GM10847 (cell line): ENCODE results near the gene SV2B.

Experiments used
- POLR2A ChIP-seq: IDR thresholded peaks from 2 replicates; pipeline ENCODE4 v1.6.1; 2011; ENCODE audit not compliant: insufficient read length; ENCODE audit errors: extremely low read depth

Gene SV2B

GRCh38 chr15:91192285-91192684 lies 92.2 kb downstream of the SV2B start:
- no peak for TF ChIP-seq POLR2A

DNA sequence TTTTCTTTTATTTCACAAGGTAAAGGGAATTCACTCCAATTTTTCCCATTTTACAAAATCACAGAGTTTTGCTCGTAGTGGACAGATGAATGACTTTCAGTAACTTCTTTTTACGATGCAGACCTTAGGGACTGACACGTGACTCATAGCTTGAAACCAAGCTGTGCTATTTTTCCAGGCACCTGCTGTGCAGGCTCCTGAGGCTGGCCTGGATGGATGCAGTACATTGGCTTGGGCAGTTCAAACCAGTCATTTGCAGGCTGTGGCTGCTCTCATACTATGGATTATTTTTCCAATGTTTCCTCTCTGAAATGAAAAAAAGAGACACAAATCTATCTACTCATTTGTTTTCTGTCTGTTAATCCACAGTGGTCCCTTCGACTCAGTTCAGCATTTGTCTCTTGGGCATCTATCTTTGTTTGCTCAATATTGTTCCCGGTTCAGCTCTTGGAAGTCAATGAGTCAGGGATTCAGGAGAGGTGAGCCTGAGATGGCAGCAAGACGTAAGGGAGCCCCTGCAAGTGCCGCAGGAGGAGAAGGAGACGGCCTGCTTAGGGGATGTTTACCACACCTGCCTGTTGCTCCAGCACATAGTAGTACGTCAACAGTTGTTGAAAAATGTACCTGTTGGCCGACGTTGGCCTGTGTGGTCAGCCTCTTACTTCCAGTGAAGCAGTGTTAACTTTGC lies 92.8 kb downstream of the SV2B start:
- no peak for TF ChIP-seq POLR2A

DNA sequence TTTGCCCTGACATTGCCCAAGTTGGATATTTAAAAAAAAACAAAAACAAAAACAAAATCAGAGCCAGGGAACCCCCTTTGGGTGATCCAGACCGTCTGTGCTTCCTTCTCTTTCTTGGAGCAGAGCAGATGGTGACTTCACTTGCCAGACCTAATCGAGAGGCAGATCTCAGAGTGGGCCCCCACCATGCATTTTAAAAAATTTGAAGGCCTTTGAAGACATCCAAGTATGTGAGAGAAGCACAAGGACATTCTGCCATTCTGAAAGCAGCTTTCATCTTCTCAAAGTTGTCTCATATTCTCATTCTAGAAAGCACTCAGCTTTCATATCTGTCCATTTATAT lies 93.3 kb downstream of the SV2B start:
- TF ChIP-seq POLR2A: no peak

DNA sequence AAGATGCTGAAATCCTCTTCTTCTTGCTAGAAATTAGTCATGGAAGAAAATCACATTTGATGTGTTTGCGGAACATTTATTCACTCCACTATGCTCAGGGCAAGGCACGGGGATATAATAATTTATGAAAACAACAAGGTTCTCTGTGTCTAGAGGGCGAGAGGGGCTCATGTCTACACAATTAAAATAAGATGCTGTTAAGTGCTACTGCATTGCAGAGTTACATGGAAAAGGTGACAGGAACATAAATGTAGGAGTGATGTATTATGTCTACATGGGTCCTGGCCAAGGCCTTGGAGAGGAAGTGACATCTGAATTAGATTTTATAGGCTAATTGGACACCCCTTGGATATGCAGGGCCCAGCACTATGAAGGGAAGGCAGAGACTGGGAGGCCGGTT lies 96.1 kb downstream of the SV2B start:
- TF ChIP-seq POLR2A: no peak

DNA sequence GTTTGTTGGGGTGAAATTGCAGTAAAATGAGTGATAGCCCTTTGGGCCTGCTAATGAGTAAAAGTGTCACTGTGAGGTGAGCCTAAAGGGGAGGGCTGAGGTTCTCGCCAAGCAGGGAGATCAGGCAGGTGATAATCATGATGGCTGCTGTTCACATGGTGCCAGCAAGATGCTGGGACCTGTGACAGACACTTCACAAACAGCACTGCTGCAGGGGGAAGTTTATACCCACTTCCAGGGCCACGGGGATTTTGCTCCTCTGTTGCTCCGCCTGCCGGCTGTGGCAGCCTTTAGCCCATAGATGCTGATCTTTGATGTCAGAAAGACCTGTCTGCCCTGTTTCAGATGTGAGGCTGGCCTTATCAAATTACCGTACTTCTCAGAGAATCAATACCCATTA lies 96.7 kb downstream of the SV2B start:
- TF ChIP-seq POLR2A: no peak

DNA sequence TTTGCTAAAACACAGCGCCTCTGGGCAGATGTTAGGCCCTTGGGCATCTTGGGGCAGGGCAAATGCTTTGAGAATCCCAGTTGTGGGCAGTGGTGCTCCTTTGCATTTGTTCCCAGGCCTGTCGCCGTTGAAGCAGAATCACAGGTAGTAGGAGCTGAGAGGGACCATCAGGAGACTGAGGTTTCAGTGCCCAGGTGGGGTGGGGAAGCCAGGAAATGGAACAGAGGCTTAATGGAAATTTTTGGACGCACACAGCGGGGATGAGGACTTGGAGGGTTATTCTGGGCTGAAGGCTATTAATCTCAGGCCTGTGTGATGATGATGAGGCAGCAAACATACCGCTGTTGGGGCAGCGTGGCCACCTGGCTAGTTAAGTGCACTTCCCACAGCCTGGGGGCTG lies 99.5 kb downstream of the SV2B start:
- TF ChIP-seq POLR2A: no peak

GRCh38 chr15:91200101-91200754 lies 100.2 kb downstream of the SV2B start:
- TF ChIP-seq POLR2A: no peak

DNA sequence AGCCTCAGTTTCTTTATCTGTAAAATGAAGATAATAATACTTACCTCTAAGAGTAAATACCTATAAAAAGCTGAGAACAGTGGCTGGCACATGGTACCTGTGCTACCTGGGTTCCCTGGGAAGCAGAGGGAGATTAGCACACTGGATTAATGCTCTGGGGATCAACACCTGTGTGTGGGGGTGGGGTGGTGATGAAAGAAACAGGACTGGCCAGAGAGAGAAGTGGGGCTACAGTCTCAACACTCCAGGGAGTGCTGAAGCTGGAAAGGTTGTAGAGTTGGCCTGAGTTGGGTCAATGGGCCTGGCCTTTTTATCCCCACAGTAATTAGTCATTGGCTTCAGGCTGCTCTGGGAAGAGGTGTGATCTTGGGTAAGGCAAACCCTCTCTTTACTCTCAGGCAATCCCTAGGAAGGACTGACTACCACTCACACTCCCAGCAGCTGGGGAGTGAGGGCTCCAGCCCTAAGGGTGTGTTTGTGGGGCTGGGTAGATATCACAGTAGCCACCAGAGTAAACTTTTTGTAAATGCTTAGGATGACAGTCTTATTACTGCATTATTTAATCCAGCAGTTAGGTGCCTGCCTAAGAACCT lies 102.5 kb downstream of the SV2B start:
- TF ChIP-seq POLR2A: no peak

DNA sequence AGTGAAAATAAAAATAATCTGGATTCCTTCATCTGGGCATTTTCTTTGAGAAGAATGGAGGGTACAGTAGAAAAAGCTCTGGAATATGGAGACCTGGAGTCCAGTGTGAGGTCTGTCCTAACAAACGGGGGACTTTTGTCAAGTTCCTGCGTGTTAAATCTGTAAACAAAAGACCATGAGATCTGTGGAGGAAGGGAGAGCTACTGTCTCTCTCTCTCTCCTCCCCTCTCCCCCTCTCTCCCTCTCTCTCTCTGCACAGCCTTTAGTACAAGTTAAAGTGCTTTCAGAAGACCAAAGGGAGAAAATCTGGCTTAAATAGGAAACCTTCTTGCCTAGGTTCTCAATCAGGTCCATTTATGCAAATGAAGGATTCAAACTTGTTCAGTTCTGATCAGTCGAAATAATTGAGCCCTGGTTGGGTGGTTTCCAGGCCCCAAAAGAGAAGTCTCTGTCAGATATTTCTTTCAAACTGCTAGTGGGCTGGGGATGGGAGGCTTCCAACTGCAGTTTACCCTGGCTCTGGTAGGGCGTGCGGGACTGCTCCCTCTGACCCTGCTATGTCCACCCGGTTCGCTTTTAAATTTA lies 103.7 kb downstream of the SV2B start:
- no peak for TF ChIP-seq POLR2A

DNA sequence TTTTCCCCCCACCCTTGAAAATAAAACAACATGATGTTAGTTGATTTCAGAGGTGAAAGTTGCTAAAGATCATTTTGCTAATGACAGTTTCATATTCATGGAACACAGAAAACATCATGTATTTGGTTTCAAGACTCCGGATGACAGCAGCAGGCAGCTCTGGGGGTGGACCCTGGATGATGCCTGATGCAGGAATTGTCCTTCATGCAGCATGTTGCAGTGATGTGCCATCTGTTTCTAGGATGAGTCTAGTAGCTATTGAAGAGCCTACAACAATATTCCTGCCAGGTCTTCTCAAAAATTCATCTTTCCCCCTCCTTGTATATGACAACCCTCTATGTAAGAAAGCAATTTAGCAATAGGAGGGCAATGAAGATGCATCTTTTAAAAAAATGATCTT lies 108.3 kb downstream of the SV2B start:
- TF ChIP-seq POLR2A: no peak

- TF ChIP-seq POLR2A: no peak
Observed at GRCh38 chr15:91209318-91209717, 109.3 kb downstream of the SV2B start.

- TF ChIP-seq POLR2A: no peak
Observed at GRCh38 chr15:91209726-91210125, 109.7 kb downstream of the SV2B start.

GRCh38 chr15:91214675-91215590 lies 114.9 kb downstream of the SV2B start:
- no peak for TF ChIP-seq POLR2A

DNA sequence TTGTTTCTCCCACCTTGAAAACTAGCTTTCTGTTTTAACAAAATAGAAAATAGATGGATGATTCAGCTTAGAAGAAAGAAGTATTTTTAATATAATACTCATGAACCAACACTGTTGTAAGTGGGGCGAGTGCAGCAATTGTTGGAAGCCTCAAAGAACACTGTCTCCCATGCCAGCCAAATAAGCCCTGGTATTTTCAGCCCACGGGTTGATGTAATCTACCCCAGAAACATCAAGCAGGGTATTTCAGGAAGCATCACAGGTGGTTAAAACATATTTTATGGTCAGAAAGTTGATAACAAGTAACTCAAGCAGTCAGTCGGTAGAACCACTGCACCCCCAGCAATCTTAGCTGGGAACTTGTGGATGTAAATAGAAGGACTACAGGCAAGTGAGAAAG lies 115.9 kb downstream of the SV2B start:
- no peak for TF ChIP-seq POLR2A

GRCh38 chr15:91219206-91219605 lies 119.1 kb downstream of the SV2B start:
- TF ChIP-seq POLR2A: no peak
